Nephron progenitor cell (in vitro differentiated cells): ENCODE measurements around the gene OR8B2.

ENCODE experiments used
- DNase-seq: peaks from one replicate; pipeline ENCODE4 v3.0.0; 2021
- H3K27ac Mint-ChIP-seq: 2 replicates; pipeline ENCODE4 v1.8.0; 2021; ENCODE audit warnings: mild to moderate bottlenecking, moderate library complexity, mixed read lengths
- H3K27me3 Mint-ChIP-seq: 2 replicates; pipeline ENCODE4 v1.8.0; 2021; ENCODE audit warnings: mild to moderate bottlenecking, low read depth, mixed read lengths; ENCODE audit not compliant: poor library complexity
- H3K36me3 Mint-ChIP-seq: 2 replicates; pipeline ENCODE4 v1.8.0; 2021; ENCODE audit warnings: low read depth, mixed read lengths
- H3K4me1 Mint-ChIP-seq: 2 replicates; pipeline ENCODE4 v1.8.0; 2021; ENCODE audit warnings: mixed read lengths
- H3K4me3 Mint-ChIP-seq: 2 replicates; pipeline ENCODE4 v1.8.0; 2021; ENCODE audit warnings: mild to moderate bottlenecking, moderate library complexity, mixed read lengths
- H3K9me3 Mint-ChIP-seq: 2 replicates; pipeline ENCODE4 v1.8.0; 2021; ENCODE audit warnings: mild to moderate bottlenecking, moderate library complexity, mixed read lengths
- TF ChIP-seq, protein P1 (sequence below): fragments of 200-600 bp; sonication (generic); IDR thresholded peaks from 2 replicates; pipeline ENCODE4 v1.5.0; 2021; ENCODE audit warnings: antibody characterized with exemption

OR8B2 gene

DNA sequence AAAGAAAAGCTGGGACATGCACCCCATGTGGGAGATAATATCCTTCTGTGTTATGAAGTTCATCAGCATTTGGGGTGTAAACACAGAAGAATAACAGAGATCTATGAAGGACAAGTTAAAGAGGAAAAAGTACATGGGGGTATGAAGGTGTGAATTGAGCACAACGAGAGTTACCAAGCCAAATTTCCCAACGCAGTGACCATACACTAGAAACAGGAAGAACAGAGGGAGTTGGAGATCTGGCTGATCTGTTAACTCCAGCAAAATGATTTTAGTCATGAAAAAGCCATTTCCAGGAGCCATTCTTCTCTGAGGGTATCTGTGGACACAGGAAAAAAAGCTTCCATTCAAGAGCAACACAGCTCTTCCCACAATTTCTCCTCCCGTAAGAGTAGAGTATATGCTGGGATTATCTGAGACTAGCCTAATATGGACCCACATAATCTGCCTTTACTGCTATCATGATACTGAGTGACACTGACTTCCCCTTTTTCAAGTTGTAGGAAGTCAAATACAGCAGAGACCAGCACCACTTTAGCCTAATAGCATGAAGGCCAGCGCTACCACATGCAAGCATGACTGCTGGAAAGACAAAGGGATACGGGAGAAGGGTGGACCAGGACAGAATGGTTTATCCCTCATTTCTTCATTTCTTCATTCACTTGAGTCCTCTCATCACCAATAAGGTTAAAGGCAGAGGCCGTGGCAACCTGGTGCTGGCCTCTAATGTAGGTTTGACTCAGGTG is 44.7 kb downstream of the OR8B2 start:
- Mint-ChIP-seq H3K4me1 (no peaks in the 10 kb centered on the region), H3K4me3 (no peak overlapping the region), H3K9me3 (no peaks in the 10 kb centered on the region), H3K27ac (no peak overlapping the region), H3K36me3 (no peaks in the 10 kb centered on the region), H3K27me3 (peaks cover 6% of the 10 kb centered on the region)
- TF ChIP-seq, protein P1, sequence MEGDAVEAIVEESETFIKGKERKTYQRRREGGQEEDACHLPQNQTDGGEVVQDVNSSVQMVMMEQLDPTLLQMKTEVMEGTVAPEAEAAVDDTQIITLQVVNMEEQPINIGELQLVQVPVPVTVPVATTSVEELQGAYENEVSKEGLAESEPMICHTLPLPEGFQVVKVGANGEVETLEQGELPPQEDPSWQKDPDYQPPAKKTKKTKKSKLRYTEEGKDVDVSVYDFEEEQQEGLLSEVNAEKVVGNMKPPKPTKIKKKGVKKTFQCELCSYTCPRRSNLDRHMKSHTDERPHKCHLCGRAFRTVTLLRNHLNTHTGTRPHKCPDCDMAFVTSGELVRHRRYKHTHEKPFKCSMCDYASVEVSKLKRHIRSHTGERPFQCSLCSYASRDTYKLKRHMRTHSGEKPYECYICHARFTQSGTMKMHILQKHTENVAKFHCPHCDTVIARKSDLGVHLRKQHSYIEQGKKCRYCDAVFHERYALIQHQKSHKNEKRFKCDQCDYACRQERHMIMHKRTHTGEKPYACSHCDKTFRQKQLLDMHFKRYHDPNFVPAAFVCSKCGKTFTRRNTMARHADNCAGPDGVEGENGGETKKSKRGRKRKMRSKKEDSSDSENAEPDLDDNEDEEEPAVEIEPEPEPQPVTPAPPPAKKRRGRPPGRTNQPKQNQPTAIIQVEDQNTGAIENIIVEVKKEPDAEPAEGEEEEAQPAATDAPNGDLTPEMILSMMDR: no peak
- DNase-seq: no peak
